Stomach (tissue), 4 donors: ENCODE data around the gene DDX31.

ENCODE experiments used
- POLR2A ChIP-seq, 4 donors: fragments of 450-650 bp; IDR thresholded peaks; one replicate each; pipeline ENCODE4 v1.6.1; 2016; ENCODE audit warnings: antibody characterized with exemption in 4 of 4, control low read depth in 2 of 4, mild to moderate bottlenecking in 1 of 4, moderate library complexity in 1 of 4
- TF ChIP-seq, protein P1 (sequence below), 7 experiments: fragments of 450-650 bp in 4 of 7; fragments of 200-600 bp in 3 of 7; sonication (generic) in 3 of 7; IDR thresholded peaks; one replicate each; pipeline ENCODE4 v1.5.1; 2016 to 2019; ENCODE audit warnings: antibody characterized with exemption in 7 of 7, control low read depth in 2 of 7, mild to moderate bottlenecking in 1 of 7

DNA sequence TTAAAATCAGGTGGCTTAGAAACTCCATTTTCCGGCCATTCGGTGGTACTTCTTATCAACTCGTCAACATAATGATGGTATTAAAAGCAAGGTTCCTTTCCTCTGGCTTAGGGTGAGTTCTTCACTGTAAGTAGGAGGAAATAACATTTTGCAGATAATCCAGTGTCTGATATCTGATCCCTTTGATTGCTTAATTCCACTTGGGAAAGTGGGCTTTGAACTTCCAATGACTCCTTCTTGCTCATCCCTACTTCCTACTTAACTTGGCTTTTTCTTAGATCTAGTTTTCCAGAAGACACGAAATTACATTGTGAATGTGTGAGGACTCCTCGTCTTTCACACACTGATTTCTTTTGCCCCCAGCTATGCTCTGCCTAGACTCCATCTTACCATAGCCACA lies 31.5 kb downstream of the DDX31 start:
- TF ChIP-seq, protein P1, sequence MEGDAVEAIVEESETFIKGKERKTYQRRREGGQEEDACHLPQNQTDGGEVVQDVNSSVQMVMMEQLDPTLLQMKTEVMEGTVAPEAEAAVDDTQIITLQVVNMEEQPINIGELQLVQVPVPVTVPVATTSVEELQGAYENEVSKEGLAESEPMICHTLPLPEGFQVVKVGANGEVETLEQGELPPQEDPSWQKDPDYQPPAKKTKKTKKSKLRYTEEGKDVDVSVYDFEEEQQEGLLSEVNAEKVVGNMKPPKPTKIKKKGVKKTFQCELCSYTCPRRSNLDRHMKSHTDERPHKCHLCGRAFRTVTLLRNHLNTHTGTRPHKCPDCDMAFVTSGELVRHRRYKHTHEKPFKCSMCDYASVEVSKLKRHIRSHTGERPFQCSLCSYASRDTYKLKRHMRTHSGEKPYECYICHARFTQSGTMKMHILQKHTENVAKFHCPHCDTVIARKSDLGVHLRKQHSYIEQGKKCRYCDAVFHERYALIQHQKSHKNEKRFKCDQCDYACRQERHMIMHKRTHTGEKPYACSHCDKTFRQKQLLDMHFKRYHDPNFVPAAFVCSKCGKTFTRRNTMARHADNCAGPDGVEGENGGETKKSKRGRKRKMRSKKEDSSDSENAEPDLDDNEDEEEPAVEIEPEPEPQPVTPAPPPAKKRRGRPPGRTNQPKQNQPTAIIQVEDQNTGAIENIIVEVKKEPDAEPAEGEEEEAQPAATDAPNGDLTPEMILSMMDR (IDR thresholded peaks at IDR 0.05) = no peak
- TF ChIP-seq POLR2A (IDR thresholded peaks at IDR 0.05) = no peak
